IMR-90 (cell line): ENCODE results near the gene SLCO3A1. TPM values are rescaled to one million over a fixed set of nuclear protein-coding genes. Genes with fewer than 3 reads are reported as not detected.

Experiments
- ATAC-seq: fragments of 200-7000 bp; cut with Tn5 transposase; 2 replicates; pipeline ENCODE4 v1.9.1; 2020; ENCODE audit warnings: low read depth, mild to moderate bottlenecking, moderate library complexity
- BruUV-seq: library from RNA; stranded (reverse); fragments of 400-500 nt; replicated peaks from 2 replicates; lab custom pipeline; 2021; lab: Mats Ljungman, UMichigan
- CTCF ChIA-PET: fragments of 300-600 bp; formaldehyde crosslinking; extraction: SDS; loops from one replicate; lab custom pipeline; 2021; ENCODE audit warnings: antibody characterized with exemption; lab: Yijun Ruan, JAX
- POLR2A ChIA-PET: fragments of 300-600 bp; sonication (Branson Sonifier 250); formaldehyde crosslinking; loops from one replicate; lab custom pipeline; 2022; ENCODE audit warnings: antibody characterized with exemption; ENCODE audit not compliant: unreplicated experiment; lab: Charles Lee
- DNase-seq: peaks from one replicate; pipeline ENCODE4 v3.0.0; 2013
- H2AFZ ChIP-seq: replicated peaks from 2 replicates; pipeline ENCODE3; 2013; ENCODE audit warnings: low read length, mild to moderate bottlenecking; ENCODE audit not compliant: poor library complexity
- H2AK5ac ChIP-seq: 2 replicates; pipeline ENCODE4 v1.6.1; 2013; ENCODE audit warnings: low read depth, low read length, inconsistent platforms
- H2AK9ac ChIP-seq: replicated peaks from 2 replicates; pipeline ENCODE3; 2013; ENCODE audit warnings: mild to moderate bottlenecking, low read depth, low read length, moderate library complexity; ENCODE audit not compliant: poor library complexity
- H2BK120ac ChIP-seq: 2 replicates; pipeline ENCODE4 v1.6.1; 2013; ENCODE audit warnings: low read depth, low read length, inconsistent platforms
- H2BK15ac ChIP-seq: 3 replicates; pipeline ENCODE4 v1.6.1; 2013; ENCODE audit warnings: low read depth, low read length, inconsistent platforms
- H2BK20ac ChIP-seq: 2 replicates; pipeline ENCODE4 v1.6.1; 2013; ENCODE audit warnings: low read depth, mild to moderate bottlenecking, inconsistent platforms, low read length, moderate library complexity
- H2BK5ac ChIP-seq: 2 replicates; pipeline ENCODE4 v1.6.1; 2013; ENCODE audit warnings: mild to moderate bottlenecking, low read depth, low read length, inconsistent platforms; ENCODE audit not compliant: poor library complexity, severe bottlenecking
- H3K14ac ChIP-seq: replicated peaks from 2 replicates; pipeline ENCODE4 v1.6.1; 2013; ENCODE audit warnings: low read depth, low read length, inconsistent platforms
- H3K18ac ChIP-seq: 2 replicates; pipeline ENCODE4 v1.6.1; 2013; ENCODE audit warnings: low read depth, low read length, control low read depth
- H3K23ac ChIP-seq: 2 replicates; pipeline ENCODE4 v1.6.1; 2013; ENCODE audit warnings: low read depth, low read length, inconsistent platforms
- H3K27ac ChIP-seq: 2 replicates; pipeline ENCODE4 v1.5.1; 2013; ENCODE audit warnings: mild to moderate bottlenecking, control low read depth, low read length; ENCODE audit not compliant: insufficient read depth
- H3K27me3 ChIP-seq: 2 replicates; pipeline ENCODE4 v1.6.1; 2013; ENCODE audit warnings: low read length; ENCODE audit not compliant: control insufficient read depth, insufficient read depth
- H3K36me3 ChIP-seq: 2 replicates; pipeline ENCODE4 v1.6.1; 2013; ENCODE audit warnings: low read length, mixed read lengths; ENCODE audit not compliant: control insufficient read depth, insufficient read depth
- H3K4ac ChIP-seq: 2 replicates; pipeline ENCODE4 v1.6.1; 2013; ENCODE audit warnings: low read depth, low read length, inconsistent platforms
- H3K4me1 ChIP-seq: 2 replicates; pipeline ENCODE4 v1.6.1; 2013; ENCODE audit warnings: low read length, mixed read lengths; ENCODE audit not compliant: control insufficient read depth, insufficient read depth
- H3K4me2 ChIP-seq: 2 replicates; pipeline ENCODE4 v1.6.1; 2013; ENCODE audit warnings: low read depth, mild to moderate bottlenecking, control low read depth, low read length, moderate library complexity
- H3K4me3 ChIP-seq: 2 replicates; pipeline ENCODE4 v1.5.1; 2013; ENCODE audit warnings: low read depth, mild to moderate bottlenecking, control low read depth, low read length, moderate library complexity; ENCODE audit not compliant: insufficient read depth
- H3K56ac ChIP-seq: 2 replicates; pipeline ENCODE4 v1.6.1; 2013; ENCODE audit warnings: low read length, inconsistent platforms; ENCODE audit not compliant: insufficient read depth; ENCODE audit errors: extremely low read depth
- H3K79me1 ChIP-seq, 2 experiments: 2 replicates each; pipeline ENCODE4 v1.6.1; 2013; ENCODE audit warnings: low read length in 2 of 2, inconsistent platforms in 1 of 2, low read depth in 1 of 2
- H3K9ac ChIP-seq: 2 replicates; pipeline ENCODE4 v1.6.1; 2013; ENCODE audit warnings: low read depth, low read length, control low read depth
- H3K9me1 ChIP-seq: 2 replicates; pipeline ENCODE4 v1.6.1; 2013; ENCODE audit warnings: low read length, inconsistent platforms; ENCODE audit not compliant: insufficient read depth
- H3K9me3 ChIP-seq: 2 replicates; pipeline ENCODE4 v1.6.1; 2013; ENCODE audit warnings: low read length; ENCODE audit not compliant: control insufficient read depth, insufficient read depth
- H4K20me1 ChIP-seq: 2 replicates; pipeline ENCODE4 v1.6.1; 2013; ENCODE audit warnings: low read length, inconsistent platforms; ENCODE audit not compliant: insufficient read depth
- H4K5ac ChIP-seq: 2 replicates; pipeline ENCODE4 v1.6.1; 2013; ENCODE audit warnings: mild to moderate bottlenecking, low read depth, low read length, control low read depth
- H4K8ac ChIP-seq, 2 experiments: 2 replicates each; pipeline ENCODE4 v1.6.1; 2013; ENCODE audit warnings: low read depth in 2 of 2, low read length in 2 of 2, control low read depth in 1 of 2, inconsistent platforms in 1 of 2
- H4K91ac ChIP-seq: 2 replicates; pipeline ENCODE4 v1.6.1; 2013; ENCODE audit warnings: low read depth, low read length, inconsistent platforms; ENCODE audit not compliant: insufficient read depth
- RAD21 ChIP-seq: IDR thresholded peaks from 2 replicates; pipeline ENCODE4 v1.6.1; 2012; ENCODE audit warnings: low read length, improper control_type of control experiment
- RCOR1 ChIP-seq: IDR thresholded peaks from 2 replicates; pipeline ENCODE4 v1.6.1; 2012; ENCODE audit warnings: mild to moderate bottlenecking, low read length, improper control_type of control experiment; ENCODE audit not compliant: insufficient replicate concordance
- WGBS, 2 experiments: methylation state at CpG; one replicate each; pipeline versions ENCODE4 v1.1.5 to v1.1.7; 2013; ENCODE audit warnings: missing lambda C conversion rate in 2 of 2; ENCODE audit not compliant: insufficient read length in 1 of 2; ENCODE audit errors: extremely low coverage in 2 of 2; 5-methylcytosine and 5-hydroxymethylcytosine counted together
- dilution Hi-C: fragments of 300-500 bp; cut with HindIII; formaldehyde crosslinking; loops from one replicate; pipeline ENCODE4 v1.14.3; 2018; ENCODE audit warnings: low sequenced_read_pairs; ENCODE audit not compliant: unreplicated experiment
- in situ Hi-C: fragments of 300-500 bp; cut with MboI; formaldehyde crosslinking; loops from 3 replicates; pipeline ENCODE4 v1.14.3; 2019; ENCODE audit warnings: low sequenced_read_pairs, inconsistent platforms, mixed read lengths
- intact Hi-C: fragments of 100-400 bp; cut with micrococcal nuclease; formaldehyde crosslinking; loops from 2 replicates; pipeline ENCODE4 v1.10.0; 2022
- polyA plus RNA-seq, 3 experiments: library from polyadenylated mRNA; depleted of rRNA; stranded (reverse); fragments of >200 nt; gene quantifications; 2 replicates each; pipeline ENCODE4 v1.2.3, GENCODE V29; 2012; ENCODE audit warnings: low replicate concordance in 1 of 3
- total RNA-seq: library from RNA; depleted of rRNA; stranded (reverse); fragments of >200 nt; gene quantifications from 2 replicates; pipeline ENCODE4 v1.2.3, GENCODE V29; 2012

SLCO3A1 gene
- total and polyA plus RNA-seq, 2 of the 4 experiments (the other 2 are of a cell fraction), result 4.7 to 8.1 TPM

DNA sequence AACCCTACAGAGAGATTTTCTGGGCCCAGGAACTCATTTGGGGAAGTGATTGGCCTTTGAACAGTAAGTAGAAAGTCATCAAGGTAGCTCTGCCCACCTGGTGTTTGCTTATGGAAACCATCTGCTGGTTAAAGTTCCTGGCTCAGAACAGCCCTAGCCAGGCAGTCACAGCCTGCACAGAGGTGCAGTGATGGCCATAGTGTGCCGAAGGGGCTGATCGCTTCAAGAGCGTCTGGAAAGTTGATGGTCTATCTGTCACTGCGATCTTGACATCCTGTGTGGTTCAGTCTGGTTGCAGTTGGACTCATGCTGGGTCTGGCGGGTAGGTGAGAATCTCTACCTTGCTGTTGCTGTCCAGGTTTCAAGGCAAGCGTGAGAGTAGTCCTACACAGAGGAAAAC is 151.6 kb downstream of the SLCO3A1 start:
- Histone ChIP-seq H3K4me3 (no peak overlapping the region), H3K14ac (no peak overlapping the region), H3K9me3 (no peaks in the 10 kb centered on the region), H4K20me1 (no peaks in the 10 kb centered on the region), H2BK5ac (no peak overlapping the region), H2AK5ac (no peak overlapping the region), H3K27ac (no peak overlapping the region), H3K56ac (no peak overlapping the region), H3K4ac (no peak overlapping the region), H3K36me3 (no peaks in the 10 kb centered on the region), H2BK15ac (no peak overlapping the region), H2BK120ac (no peak overlapping the region), H4K8ac (no peak overlapping the region), H3K27me3 (no peaks in the 10 kb centered on the region), H3K9me1 (no peaks in the 10 kb centered on the region), H2AK9ac (no peak overlapping the region), H2AFZ (no peak overlapping the region), H4K91ac (no peak overlapping the region), H3K9ac (no peak overlapping the region), H3K18ac (no peak overlapping the region), H2BK20ac (no peak overlapping the region), H3K4me1 (no peaks in the 10 kb centered on the region), H4K5ac (no peak overlapping the region), H3K23ac (no peak overlapping the region), H3K79me1 (no peaks in the 10 kb centered on the region; a peak in 1 of 4 replicates), H3K4me2 (no peak overlapping the region)
- BruUV-seq, result no TSS peak
- ChIA-PET POLR2A (no interaction called here), CTCF (no interaction called here)
- ATAC-seq, result no peak
- in situ Hi-C loops (no loop called here), intact Hi-C loops (no loop called here), dilution Hi-C loops (no loop called here)
- TF ChIP-seq RAD21 (no peak), RCOR1 (no peak)
- no peak for DNase-seq
- 81% methylated on average over 5 of the region's 6 CpGs; no CpG with 5 or more reads in 1 of the 2 experiments for WGBS, 2 experiments
